ENCODE measurements around the gene ZFHX3.
A peak's percentile ranks its signal among the peaks of the same experiment; 100 is the strongest.

Gene ZFHX3

DNA sequence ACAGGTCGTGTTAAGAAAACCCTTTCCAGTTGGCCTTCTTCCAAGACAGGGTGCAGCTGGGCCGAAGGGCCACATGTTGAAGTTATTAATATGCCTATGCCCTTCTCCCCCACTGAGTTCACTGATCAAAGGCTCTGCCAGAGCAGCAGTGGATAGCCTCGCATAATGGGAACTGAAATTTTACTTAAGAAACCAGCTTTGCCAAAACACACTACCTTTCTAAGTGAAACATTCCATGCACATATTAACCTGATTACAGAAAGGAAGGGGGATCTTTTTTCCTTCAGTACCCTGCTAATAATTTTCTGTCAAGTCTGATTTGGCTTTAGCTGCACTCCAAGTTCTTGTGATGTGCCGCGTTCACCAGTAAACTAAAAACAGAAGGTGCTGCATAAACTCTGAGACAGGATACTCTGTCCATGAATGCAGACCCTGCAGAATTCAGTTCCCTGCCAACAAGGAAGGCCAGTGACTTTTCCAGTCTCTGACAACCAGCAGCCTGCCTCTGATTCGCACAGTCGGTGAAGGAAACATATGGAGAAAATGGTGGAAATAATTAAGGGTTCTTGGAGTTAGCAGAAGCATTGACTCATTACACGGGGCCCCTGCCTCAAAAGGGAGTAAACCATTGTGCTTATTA lies 283.8 kb downstream of the ZFHX3 start:
- H3K9me3 ChIP-seq (replicated peaks in 1 of 11) = peaks cover 1 to 10% (median 4%) of the 10 kb centered on the region in 11 experiments; a peak in 19 of 22 replicates

DNA sequence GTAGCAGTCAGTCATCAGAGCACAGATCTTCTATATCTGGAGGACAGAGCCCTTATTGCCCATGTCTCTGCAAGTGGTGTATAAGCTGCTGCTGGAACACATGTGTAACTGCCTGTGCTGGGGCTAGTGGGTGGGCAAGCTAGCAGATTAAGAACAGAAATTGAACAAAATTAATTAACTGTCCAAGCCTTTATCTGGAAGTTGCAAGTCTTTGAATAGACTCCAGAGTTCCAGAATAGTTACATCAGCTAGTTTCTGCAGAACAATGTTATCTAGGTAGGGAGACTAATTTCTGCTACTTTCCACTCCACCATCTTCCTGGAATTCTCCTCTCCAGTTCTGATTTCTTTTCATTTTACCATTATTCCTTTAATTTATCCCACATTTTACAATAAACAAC lies 287.3 kb downstream of the ZFHX3 start:
- Histone ChIP-seq H3K36me3 (peaks cover 0 to 4% (median 0%) of the 10 kb centered on the region in 11 experiments; a peak in 1 of 22 replicates), H3K9me3 (replicated peaks in 1 of 11) (peaks cover 28 to 44% (median 39%) of the 10 kb centered on the region in 11 experiments), H3K4me3 (no peak overlapping the region), H3K9ac (no peak overlapping the region), H4K20me1 (no peaks in the 10 kb centered on the region), H3K4me2 (peak overlapping the region in 2 of 11 experiments; percentile 7 to 16; a peak in 5 of 22 replicates), H3K4me1 (peaks cover 16 to 32% (median 27%) of the 10 kb centered on the region in 10 experiments), H3K27ac (no peak overlapping the region), H3K27me3 (no peaks in the 10 kb centered on the region)
- TF ChIP-seq Cebpa-rat (IDR thresholded peaks at IDR 0.05) = no peak

More for the DNA sequence above, 283.8 kb downstream of the ZFHX3 start:
- Histone ChIP-seq H3K27ac (no peak overlapping the region), H3K27me3 (no peaks in the 10 kb centered on the region), H3K36me3 (no peaks in the 10 kb centered on the region), H3K4me1 (peaks cover 25 to 37% (median 29%) of the 10 kb centered on the region in 10 experiments), H3K4me3 (no peak overlapping the region; a peak in 1 of 20 replicates), H3K4me2 (peak overlapping the region; percentile 1 to 80 (median 65); a peak in 21 of 22 replicates), H4K20me1 (no peaks in the 10 kb centered on the region), H3K9ac (0 out of 22 replicates have a peak overlapping the region, but pooled peaks of 2 of the 11 experiments have one; percentile 2 to 13)
- no peak for TF ChIP-seq Cebpa-rat (IDR thresholded peaks at IDR 0.05)

DNA sequence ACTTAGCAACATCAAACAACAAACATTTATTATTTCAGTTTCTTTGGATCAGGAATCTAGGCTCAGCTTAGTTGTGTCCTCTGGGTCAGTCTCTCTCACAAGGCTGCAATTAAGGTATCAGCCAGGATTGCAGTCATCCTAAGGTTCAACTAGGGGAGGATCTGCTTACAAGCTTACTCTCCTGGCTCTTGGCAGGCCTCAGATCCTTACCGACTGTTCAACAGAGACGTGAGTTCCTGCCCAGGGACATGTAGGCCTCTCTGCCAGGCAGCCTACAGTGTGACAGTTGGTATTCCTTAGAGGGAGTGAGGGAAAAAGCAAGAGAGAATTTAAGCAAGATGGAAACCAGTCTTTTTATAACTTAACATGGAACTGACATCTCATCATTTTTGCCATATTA lies 294.0 kb downstream of the ZFHX3 start:
- H3K27ac ChIP-seq = no peak overlapping the region
- H3K9me3 ChIP-seq (replicated peaks in 1 of 11) = peaks cover 22 to 47% (median 42%) of the 10 kb centered on the region in 11 experiments
- peaks cover 0 to 4% (median 0%) of the 10 kb centered on the region in 11 experiments; a peak in 1 of 22 replicates for H3K36me3 ChIP-seq
- H3K9ac ChIP-seq = no peak overlapping the region
- no peaks in the 10 kb centered on the region for H3K27me3 ChIP-seq
- no peaks in the 10 kb centered on the region for H3K4me1 ChIP-seq
- H4K20me1 ChIP-seq = no peaks in the 10 kb centered on the region
- no peak overlapping the region for H3K4me2 ChIP-seq
- no peak overlapping the region for H3K4me3 ChIP-seq
- TF ChIP-seq Cebpa-rat (IDR thresholded peaks at IDR 0.05) = no peak

DNA sequence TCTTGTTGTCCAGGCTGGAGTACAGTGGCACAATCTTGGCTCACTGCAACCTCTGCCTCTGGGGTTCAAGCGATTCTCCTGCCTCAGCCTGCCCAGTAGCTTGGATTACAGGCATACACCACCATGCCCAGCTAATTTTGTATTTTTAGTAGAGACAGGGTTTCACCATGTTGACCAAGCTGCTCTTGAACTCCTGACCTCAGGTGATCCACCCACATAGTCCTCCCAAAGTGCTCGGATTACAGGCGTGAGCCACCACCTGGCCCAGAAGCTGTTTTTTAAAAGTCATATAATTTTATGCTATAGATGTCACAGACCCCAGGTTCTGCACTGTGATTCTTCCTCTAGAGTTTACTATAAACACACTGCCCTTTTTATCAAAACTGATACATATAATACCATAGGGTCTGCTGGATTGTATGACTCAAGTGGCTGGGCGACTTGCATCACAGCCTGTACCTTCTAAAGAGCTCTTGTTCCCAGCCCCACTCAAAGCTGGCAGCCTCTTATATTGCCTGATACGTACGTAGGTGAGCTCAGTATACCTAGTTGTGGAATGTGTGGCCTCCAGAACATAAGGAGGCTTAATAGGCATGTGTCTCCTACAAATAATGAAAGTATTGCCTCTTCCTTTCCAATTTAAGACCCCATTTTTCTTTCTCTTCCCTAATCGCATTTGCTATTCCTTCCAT lies 295.8 kb downstream of the ZFHX3 start:
- Histone ChIP-seq H3K4me3 (no peak overlapping the region), H3K36me3 (peaks cover 0 to 2% (median 0%) of the 10 kb centered on the region in 11 experiments; a peak in 1 of 22 replicates), H3K9ac (no peak overlapping the region), H3K4me1 (no peaks in the 10 kb centered on the region), H3K27ac (no peak overlapping the region), H3K9me3 (replicated peaks in 1 of 11) (peaks cover 5 to 29% (median 25%) of the 10 kb centered on the region in 11 experiments), H3K4me2 (no peak overlapping the region), H4K20me1 (no peaks in the 10 kb centered on the region), H3K27me3 (no peaks in the 10 kb centered on the region)
- TF ChIP-seq Cebpa-rat (IDR thresholded peaks at IDR 0.05) = no peak

GRCh38 chr16:72751076-72751475 lies 296.9 kb downstream of the ZFHX3 start:
- no peak for TF ChIP-seq Cebpa-rat (IDR thresholded peaks at IDR 0.05)
- no peaks in the 10 kb centered on the region for H4K20me1 ChIP-seq
- H3K9me3 ChIP-seq (replicated peaks in 1 of 11) = peaks cover 0 to 19% (median 15%) of the 10 kb centered on the region in 11 experiments; a peak in 17 of 22 replicates
- no peak overlapping the region for H3K4me3 ChIP-seq
- H3K36me3 ChIP-seq = no peaks in the 10 kb centered on the region
- no peaks in the 10 kb centered on the region for H3K27me3 ChIP-seq
- H3K4me1 ChIP-seq = no peaks in the 10 kb centered on the region
- H3K9ac ChIP-seq = no peak overlapping the region
- H3K27ac ChIP-seq = no peak overlapping the region
- H3K4me2 ChIP-seq = no peak overlapping the region

- Histone ChIP-seq H4K20me1 (no peaks in the 10 kb centered on the region), H3K4me3 (no peak overlapping the region), H3K36me3 (no peaks in the 10 kb centered on the region), H3K9ac (no peak overlapping the region), H3K4me1 (no peaks in the 10 kb centered on the region), H3K9me3 (replicated peaks in 1 of 11) (peaks cover 0 to 4% (median 0%) of the 10 kb centered on the region in 11 experiments; a peak in 2 of 22 replicates), H3K27me3 (no peaks in the 10 kb centered on the region), H3K4me2 (no peak overlapping the region), H3K27ac (no peak overlapping the region)
- no peak for TF ChIP-seq Cebpa-rat (IDR thresholded peaks at IDR 0.05)
Observed at GRCh38 chr16:72749091-72749490, 298.8 kb downstream of the ZFHX3 start.

GRCh38 chr16:72744076-72744793 lies 303.7 kb downstream of the ZFHX3 start:
- no peak for TF ChIP-seq Cebpa-rat (IDR thresholded peaks at IDR 0.05)
- Histone ChIP-seq H4K20me1 (no peaks in the 10 kb centered on the region), H3K9ac (no peak overlapping the region), H3K27ac (no peak overlapping the region), H3K27me3 (no peaks in the 10 kb centered on the region), H3K4me1 (no peaks in the 10 kb centered on the region), H3K4me2 (no peak overlapping the region), H3K4me3 (no peak overlapping the region), H3K36me3 (no peaks in the 10 kb centered on the region), H3K9me3 (replicated peaks in 1 of 11) (peaks cover 0 to 6% (median 0%) of the 10 kb centered on the region in 11 experiments; a peak in 4 of 22 replicates)

GRCh38 chr16:72743011-72743761 lies 304.7 kb downstream of the ZFHX3 start:
- no peaks in the 10 kb centered on the region for H4K20me1 ChIP-seq
- no peak overlapping the region for H3K9ac ChIP-seq
- peaks cover 0 to 6% (median 0%) of the 10 kb centered on the region in 11 experiments; a peak in 4 of 22 replicates for H3K9me3 ChIP-seq (replicated peaks in 1 of 11)
- no peak overlapping the region for H3K27ac ChIP-seq
- no peaks in the 10 kb centered on the region for H3K4me1 ChIP-seq
- no peaks in the 10 kb centered on the region for H3K27me3 ChIP-seq
- TF ChIP-seq Cebpa-rat (IDR thresholded peaks at IDR 0.05) = no peak
- no peaks in the 10 kb centered on the region for H3K36me3 ChIP-seq
- no peak overlapping the region for H3K4me3 ChIP-seq
- H3K4me2 ChIP-seq = no peak overlapping the region

Data from BLaER1 treated with 17β-estradiol and CSF1 and Interleukin-3, amounts not matched to agents 10 nM and 100 nM (cell line).